Measurements from ENCODE around the gene LRMDA.

DNA sequence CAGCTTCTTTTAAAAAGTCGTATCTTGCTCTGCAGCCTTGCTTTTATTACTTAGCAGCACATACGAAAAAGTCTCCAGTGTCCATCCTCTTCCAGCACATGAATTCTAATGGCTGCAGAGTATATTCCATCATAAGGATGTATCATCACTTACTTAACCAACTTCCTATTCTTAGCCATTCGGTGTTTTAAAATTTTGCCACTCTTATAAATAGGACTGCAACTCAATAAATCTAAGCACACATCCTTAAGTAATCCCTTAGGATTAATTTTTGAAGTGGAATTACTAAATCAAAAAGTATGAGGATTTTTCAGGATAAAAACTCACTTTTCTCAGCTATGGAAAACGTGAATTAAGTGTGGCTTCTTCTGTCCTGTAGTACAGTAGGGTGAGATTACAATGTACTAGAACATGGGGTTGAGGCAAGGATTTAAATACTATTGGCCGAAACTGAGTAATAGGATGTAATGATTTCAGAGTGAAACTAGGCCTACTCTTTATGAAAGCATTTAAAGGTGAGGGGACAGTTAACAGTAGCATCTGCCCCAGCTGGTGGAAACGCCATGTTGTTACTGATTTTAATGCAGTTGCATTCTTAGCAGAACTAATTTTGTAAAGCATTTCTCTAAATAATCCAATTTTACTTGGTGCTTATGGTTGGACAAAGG is 1035.5 kb downstream of the LRMDA start:
- TF ChIP-seq, protein P1, sequence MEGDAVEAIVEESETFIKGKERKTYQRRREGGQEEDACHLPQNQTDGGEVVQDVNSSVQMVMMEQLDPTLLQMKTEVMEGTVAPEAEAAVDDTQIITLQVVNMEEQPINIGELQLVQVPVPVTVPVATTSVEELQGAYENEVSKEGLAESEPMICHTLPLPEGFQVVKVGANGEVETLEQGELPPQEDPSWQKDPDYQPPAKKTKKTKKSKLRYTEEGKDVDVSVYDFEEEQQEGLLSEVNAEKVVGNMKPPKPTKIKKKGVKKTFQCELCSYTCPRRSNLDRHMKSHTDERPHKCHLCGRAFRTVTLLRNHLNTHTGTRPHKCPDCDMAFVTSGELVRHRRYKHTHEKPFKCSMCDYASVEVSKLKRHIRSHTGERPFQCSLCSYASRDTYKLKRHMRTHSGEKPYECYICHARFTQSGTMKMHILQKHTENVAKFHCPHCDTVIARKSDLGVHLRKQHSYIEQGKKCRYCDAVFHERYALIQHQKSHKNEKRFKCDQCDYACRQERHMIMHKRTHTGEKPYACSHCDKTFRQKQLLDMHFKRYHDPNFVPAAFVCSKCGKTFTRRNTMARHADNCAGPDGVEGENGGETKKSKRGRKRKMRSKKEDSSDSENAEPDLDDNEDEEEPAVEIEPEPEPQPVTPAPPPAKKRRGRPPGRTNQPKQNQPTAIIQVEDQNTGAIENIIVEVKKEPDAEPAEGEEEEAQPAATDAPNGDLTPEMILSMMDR (tag by site-specific recombination; IDR thresholded peaks at IDR 0.05): no peak
- TF ChIP-seq GLIS2 (tag by site-specific recombination; IDR thresholded peaks at IDR 0.05): no peak
- no peak for TF ChIP-seq RBAK (tag by site-specific recombination; IDR thresholded peaks at IDR 0.05)
- TF ChIP-seq, protein P2, sequence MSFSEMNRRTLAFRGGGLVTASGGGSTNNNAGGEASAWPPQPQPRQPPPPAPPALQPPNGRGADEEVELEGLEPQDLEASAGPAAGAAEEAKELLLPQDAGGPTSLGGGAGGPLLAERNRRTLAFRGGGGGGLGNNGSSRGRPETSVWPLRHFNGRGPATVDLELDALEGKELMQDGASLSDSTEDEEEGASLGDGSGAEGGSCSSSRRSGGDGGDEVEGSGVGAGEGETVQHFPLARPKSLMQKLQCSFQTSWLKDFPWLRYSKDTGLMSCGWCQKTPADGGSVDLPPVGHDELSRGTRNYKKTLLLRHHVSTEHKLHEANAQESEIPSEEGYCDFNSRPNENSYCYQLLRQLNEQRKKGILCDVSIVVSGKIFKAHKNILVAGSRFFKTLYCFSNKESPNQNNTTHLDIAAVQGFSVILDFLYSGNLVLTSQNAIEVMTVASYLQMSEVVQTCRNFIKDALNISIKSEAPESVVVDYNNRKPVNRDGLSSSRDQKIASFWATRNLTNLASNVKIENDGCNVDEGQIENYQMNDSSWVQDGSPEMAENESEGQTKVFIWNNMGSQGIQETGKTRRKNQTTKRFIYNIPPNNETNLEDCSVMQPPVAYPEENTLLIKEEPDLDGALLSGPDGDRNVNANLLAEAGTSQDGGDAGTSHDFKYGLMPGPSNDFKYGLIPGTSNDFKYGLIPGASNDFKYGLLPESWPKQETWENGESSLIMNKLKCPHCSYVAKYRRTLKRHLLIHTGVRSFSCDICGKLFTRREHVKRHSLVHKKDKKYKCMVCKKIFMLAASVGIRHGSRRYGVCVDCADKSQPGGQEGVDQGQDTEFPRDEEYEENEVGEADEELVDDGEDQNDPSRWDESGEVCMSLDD (tag by site-specific recombination; IDR thresholded peaks at IDR 0.05): no peak
- TF ChIP-seq, protein P3, sequence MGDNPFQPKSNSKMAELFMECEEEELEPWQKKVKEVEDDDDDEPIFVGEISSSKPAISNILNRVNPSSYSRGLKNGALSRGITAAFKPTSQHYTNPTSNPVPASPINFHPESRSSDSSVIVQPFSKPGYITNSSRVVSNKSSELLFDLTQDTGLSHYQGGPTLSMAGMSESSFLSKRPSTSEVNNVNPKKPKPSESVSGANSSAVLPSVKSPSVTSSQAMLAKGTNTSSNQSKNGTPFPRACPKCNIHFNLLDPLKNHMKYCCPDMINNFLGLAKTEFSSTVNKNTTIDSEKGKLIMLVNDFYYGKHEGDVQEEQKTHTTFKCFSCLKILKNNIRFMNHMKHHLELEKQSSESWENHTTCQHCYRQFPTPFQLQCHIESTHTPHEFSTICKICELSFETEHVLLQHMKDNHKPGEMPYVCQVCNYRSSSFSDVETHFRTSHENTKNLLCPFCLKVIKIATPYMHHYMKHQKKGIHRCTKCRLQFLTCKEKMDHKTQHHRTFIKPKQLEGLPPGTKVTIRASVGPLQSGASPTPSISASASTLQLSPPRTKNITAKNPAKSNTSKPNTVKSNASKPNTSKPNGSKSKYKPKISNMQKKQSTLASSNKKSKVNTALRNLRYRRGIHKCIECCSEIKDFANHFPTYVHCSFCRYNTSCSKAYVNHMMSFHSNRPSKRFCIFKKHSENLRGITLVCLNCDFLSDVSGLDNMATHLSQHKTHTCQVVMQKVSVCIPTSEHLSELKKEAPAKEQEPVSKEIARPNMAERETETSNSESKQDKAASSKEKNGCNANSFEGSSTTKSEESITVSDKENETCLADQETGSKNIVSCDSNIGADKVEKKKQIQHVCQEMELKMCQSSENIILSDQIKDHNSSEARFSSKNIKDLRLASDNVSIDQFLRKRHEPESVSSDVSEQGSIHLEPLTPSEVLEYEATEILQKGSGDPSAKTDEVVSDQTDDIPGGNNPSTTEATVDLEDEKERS (tag by site-specific recombination; IDR thresholded peaks at IDR 0.05): no peak
- no peak for TF ChIP-seq ZNF701 (tag by site-specific recombination; IDR thresholded peaks at IDR 0.05)
- TF ChIP-seq, protein P4, sequence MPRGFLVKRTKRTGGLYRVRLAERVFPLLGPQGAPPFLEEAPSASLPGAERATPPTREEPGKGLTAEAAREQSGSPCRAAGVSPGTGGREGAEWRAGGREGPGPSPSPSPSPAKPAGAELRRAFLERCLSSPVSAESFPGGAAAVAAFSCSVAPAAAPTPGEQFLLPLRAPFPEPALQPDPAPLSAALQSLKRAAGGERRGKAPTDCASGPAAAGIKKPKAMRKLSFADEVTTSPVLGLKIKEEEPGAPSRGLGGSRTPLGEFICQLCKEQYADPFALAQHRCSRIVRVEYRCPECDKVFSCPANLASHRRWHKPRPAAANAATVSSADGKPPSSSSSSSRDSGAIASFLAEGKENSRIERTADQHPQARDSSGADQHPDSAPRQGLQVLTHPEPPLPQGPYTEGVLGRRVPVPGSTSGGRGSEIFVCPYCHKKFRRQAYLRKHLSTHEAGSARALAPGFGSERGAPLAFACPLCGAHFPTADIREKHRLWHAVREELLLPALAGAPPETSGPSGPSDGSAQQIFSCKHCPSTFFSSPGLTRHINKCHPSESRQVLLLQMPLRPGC (tag by site-specific recombination; IDR thresholded peaks at IDR 0.05): no peak
- TF ChIP-seq ZNF561 (tag by site-specific recombination; IDR thresholded peaks at IDR 0.05; ENCODE audit: borderline replicate concordance): no peak
- no peak for TF ChIP-seq ZNF121 (tag by site-specific recombination; IDR thresholded peaks at IDR 0.05)
